A549 treated with Mapracorat at 1 μM for 4 hours (cell line): Measurements from ENCODE around the gene NCCRP1. TPM values are rescaled to one million over a fixed set of nuclear protein-coding genes. Genes with fewer than 3 reads are reported as not detected.

Experiments used
- total RNA-seq: library from RNA; stranded (reverse); fragments of 200-300 nt; extraction: Qiagen RNA extraction; gene quantifications from 5 replicates; pipeline ENCODE4 v1.2.3, GENCODE V29; 2022

NCCRP1 gene, protein sequence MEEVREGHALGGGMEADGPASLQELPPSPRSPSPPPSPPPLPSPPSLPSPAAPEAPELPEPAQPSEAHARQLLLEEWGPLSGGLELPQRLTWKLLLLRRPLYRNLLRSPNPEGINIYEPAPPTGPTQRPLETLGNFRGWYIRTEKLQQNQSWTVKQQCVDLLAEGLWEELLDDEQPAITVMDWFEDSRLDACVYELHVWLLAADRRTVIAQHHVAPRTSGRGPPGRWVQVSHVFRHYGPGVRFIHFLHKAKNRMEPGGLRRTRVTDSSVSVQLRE
- 0.81 to 1.6 TPM (median 1.4 TPM) in 5 replicates for total RNA-seq

DNA sequence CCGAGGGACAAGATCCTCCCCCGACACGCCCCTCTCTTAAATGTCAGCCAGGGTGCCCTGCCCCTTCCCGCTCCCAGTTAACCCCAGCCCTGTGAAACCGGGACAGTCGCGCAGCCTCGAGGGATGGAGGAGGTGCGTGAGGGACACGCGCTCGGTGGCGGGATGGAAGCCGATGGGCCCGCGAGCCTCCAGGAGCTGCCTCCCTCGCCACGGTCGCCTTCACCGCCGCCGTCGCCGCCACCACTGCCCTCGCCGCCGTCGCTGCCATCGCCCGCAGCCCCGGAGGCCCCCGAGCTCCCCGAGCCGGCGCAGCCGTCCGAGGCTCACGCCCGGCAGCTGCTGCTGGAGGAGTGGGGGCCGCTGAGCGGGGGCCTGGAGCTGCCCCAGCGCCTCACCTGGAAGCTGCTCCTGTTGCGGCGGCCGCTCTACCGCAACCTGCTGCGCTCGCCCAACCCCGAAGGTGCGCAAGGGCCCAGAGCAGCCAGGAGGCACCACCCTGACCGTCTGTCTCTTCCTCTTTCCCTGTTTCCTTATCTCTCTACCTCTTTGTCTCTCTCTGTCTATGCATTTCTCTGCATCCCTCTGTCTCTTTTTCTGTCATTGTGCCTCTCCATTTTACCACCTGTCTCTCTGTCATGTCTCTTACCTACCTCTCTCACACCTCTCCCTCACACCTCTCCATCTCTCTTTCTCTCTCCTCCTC lies at the start of gene NCCRP1:
TSS of gene NCCRP1 (plus strand) at position 105 of the 703 bp plus-strand sequence. CDS start at position 124, 19 bp downstream.

DNA sequence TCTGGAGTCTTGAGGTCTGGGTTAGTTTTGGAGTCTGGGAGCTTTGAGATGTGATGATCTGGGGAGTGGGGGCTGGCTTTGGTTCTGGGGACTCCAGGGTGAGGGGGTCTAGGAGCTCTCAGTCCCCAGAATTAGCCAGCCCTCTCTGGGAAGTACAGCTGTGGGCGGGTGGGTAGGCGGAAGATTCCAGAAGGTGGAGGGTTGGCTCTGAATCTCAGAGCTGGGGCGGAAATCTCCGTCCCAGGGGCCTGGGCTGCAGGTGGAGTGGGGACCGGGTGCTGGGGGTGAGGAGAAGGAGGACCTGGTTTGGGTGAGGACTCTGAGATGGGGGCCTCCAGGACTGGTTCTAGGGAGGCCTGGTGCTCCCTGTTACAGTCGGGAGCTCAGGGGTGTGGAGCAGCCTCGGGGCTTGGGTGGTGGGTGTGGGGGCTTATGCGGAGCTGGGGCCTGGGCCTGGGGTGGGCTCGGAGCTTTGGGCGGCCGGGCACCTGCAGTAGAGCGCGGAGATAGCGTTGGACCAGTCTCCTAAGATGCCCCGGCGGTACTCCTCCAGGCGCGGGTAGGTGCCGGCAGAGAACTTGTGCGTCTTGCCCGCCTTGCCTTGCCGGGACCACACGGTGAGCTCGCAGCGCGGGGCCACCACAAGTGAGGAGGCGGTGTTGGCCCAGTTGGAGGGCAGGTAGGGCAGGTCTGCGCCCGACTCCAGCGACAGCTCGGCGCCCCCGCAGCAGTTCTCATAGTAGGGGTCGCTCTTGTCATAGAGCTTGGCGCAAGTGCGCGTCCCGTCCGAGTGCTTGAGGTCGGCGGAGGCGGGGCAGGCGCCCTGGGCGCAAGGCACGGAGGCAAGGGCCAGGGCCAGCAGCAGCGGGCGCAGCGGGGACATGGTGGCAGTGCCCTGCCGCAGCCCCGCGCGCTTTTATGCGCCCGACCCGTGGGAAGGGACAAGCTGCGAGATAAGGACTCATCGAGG lies 6.9 kb downstream of the NCCRP1 start, which contains the start of gene SYCN:
TSS of gene SYCN (minus strand) at position 892 of the 970 bp plus-strand sequence. CDS start at position 883, 9 bp downstream.

DNA sequence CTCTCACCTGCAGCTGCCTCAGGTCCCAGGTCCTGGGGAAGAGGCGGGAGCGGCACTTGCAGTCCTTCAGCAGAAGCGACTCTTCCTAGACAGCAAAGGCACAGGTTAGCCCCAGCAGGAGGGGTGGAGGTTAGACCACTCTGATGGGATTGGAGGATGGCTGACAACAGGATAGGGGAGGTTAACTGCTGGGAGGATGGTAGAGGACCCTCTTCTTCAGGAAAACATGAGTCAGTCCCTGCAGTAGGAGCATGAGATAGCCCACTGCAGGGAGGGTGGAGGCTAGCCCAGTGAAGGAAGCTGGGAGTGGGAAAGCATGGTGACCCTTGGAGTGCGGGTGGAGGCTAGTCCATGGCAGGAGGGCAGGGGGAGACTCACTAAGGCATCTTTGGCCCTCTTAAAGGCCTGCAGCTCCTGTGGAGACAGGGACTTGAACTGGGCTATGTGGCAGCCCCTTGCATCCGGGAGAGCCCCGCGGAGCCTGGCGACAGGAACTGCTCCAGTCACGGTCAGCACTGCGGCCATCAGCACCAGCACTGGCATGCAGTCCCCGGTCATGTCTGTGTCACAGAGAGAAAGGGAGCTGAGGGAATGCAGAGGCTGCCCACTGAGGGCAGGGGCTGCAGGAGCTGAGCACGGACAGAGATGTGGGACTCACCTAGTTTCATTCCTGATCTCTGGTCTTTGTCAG lies 47.8 kb downstream of the NCCRP1 start, which contains the start of gene IFNL3:
TSS of gene IFNL3 (minus strand) at position 597 of the 691 bp plus-strand sequence. CDS start at position 558, 39 bp downstream.

DNA sequence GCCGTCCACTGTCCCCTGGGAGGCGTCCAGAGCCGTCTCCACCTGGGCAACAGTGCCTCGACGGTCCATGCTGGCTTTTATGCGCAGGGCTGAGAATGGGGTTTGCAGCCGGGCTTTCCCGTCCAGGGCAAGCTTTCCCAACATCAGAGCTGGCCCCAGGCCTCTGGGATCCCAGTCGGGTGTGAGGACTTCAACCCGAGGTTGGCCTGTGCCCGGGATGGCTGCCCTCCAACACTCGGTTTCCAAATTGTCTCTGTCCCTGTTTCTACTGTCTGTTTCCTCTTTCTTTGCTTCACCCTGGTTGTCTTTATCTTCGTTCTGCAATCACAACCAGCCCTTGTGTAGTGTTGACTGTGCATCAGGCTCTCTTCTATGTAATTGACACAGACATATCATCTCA lies 52.0 kb downstream of the NCCRP1 start, which contains the start of gene IFNL4:
TSS of gene IFNL4 (minus strand) at position 51 of the 400 bp plus-strand sequence.

Other genes starting within 250 kb of the NCCRP1 start
- gene FBXO17, start 221.2 kb upstream of the NCCRP1 start, total RNA-seq: 59.5 to 82.4 TPM (median 78.3 TPM) in 5 replicates
- gene FBXO27, start 164.4 kb upstream of the NCCRP1 start, total RNA-seq: 2.8 to 4.4 TPM (median 3.6 TPM) in 5 replicates
- gene ACP7, start 112.6 kb upstream of the NCCRP1 start, total RNA-seq: 0.05 to 0.17 TPM in 2 of 5 replicates, not detected in the others
- 82.2 to 115 TPM (median 108 TPM) in 5 replicates for gene PAK4, start 71.2 kb upstream of the NCCRP1 start, total RNA-seq
- not detected in 5 replicates for gene SYCN, start 7.3 kb downstream of the NCCRP1 start, total RNA-seq
- not detected in 5 replicates for gene IFNL3, start 48.0 kb downstream of the NCCRP1 start, total RNA-seq
- not detected in 5 replicates for gene IFNL4, start 51.9 kb downstream of the NCCRP1 start, total RNA-seq
- gene IFNL2, start 71.4 kb downstream of the NCCRP1 start, total RNA-seq: not detected in 5 replicates
- 0.39 TPM in 1 of 5 replicates, not detected in the others for gene IFNL1, start 99.4 kb downstream of the NCCRP1 start, total RNA-seq
- gene LRFN1, start 123.9 kb downstream of the NCCRP1 start, total RNA-seq: 5.7 to 11.3 TPM (median 9.7 TPM) in 5 replicates
- 0.49 to 0.59 TPM in 2 of 5 replicates, not detected in the others for gene GMFG, start 139.1 kb downstream of the NCCRP1 start, total RNA-seq
- gene SAMD4B, start 145.5 kb downstream of the NCCRP1 start, total RNA-seq: 116 to 175 TPM (median 166 TPM) in 5 replicates
- gene PAF1, start 194.1 kb downstream of the NCCRP1 start, total RNA-seq: 69.0 to 77.2 TPM (median 74.6 TPM) in 5 replicates
- 70.3 to 78.2 TPM (median 72.2 TPM) in 5 replicates for gene MED29, start 194.4 kb downstream of the NCCRP1 start, total RNA-seq
- gene ZFP36, start 209.9 kb downstream of the NCCRP1 start, total RNA-seq: 175 to 251 TPM (median 211 TPM) in 5 replicates
- gene PLEKHG2, start 215.7 kb downstream of the NCCRP1 start, total RNA-seq: 63.4 to 106 TPM (median 88.8 TPM) in 5 replicates
- gene RPS16, start 239.0 kb downstream of the NCCRP1 start, total RNA-seq: 6,732 to 7,787 TPM (median 7,280 TPM) in 5 replicates
- 165 to 210 TPM (median 178 TPM) in 5 replicates for gene SUPT5H, start 248.6 kb downstream of the NCCRP1 start, total RNA-seq